ENCODE measurements around the gene ZNF486. TPM values are rescaled to one million over a fixed set of nuclear protein-coding genes. Genes with fewer than 3 reads are reported as not detected.
"Not testable (repeated sequence)": the region's sequence is repeated elsewhere in the genome, so short reads cannot be mapped to it uniquely, and the experiment has no call there.

The ZNF486 gene
- 0.51 TPM for polyA plus RNA-seq (2012; ENCODE audit: missing spikeins)

DNA sequence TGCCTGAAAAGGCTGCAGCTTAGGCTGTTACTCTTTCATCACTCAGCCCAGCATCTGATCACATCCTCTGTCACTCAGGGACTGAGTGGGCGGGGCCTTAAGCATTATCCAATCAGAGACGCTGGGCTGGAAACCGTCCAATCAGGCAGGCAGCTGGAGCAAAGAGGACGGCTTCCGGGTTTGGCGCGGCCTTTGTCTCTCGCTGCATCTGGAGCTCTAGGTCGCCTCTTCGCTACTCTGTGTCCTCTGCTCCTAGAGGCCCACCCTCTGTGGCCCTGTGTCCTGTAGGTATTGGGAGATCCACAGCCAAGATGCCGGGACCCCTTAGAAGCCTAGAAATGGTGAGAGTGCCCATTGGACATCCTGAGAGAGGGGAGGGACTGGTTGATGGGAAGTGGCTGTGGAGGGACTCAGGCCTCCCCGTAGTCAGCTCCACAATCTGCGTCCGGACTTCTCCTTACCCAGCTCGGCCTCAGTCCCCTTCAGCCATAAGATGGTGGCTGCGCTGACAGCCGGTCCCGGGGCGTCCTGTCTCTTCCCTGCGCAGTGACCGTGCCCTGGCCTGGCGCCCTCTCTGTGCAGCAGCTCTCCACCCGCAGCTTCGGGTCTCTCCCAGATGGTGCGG, at the start of gene ZNF486:
Gene ZNF486 (plus strand): TSS at position 195 of the 625 bp plus-strand sequence. CDS start 117 bp downstream, at position 312.
- DNase-seq (ENCODE audit: insufficient read length) (no peak), FAIRE-seq (no peak)
- no peak for TF ChIP-seq POLR2AphosphoS5 (IDR thresholded peaks at IDR 0.05; ENCODE audit: low read depth, low read length)
- TF ChIP-seq TAF1 (IDR thresholded peaks at IDR 0.05; ENCODE audit: borderline replicate concordance, low read depth, low read length): no peak
- no peak for TF ChIP-seq POLR2A (IDR thresholded peaks at IDR 0.05; ENCODE audit: low read depth, low read length)

DNA sequence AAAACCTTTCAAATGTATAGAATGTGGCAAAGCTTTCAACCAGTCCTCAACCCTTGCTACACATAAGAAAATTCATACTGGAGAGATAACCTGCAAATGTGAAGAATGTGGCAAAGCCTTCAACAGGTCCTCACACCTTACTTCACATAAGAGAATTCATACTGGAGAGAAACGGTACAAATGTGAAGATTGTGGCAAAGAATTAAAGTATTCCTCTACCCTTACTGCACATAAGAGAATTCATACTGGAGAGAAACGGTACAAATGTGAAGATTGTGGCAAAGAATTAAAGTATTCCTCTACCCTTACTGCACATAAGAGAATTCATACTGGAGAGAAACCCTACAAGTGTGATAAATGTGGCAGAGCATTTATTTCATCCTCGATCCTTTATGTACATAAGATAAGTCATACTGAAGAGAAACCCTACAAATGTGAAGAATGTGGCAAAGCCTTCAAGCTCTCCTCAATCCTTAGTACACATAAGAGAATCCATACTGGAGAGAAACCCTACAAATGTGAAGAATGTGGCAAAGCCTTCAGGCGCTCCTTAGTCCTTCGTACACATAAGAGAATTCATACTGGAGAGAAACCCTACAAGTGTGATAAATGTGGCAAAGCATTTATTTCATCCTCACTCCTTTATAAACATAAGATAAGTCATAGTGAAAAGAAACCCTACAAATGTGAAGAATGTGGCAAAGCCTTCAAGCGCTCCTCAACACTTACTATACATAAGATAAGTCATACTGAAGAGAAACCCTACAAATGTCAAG, 48.8 kb upstream of the ZNF486 start:
- not testable (repeated sequence) for DNase-seq (ENCODE audit: insufficient read length); FAIRE-seq

DNA sequence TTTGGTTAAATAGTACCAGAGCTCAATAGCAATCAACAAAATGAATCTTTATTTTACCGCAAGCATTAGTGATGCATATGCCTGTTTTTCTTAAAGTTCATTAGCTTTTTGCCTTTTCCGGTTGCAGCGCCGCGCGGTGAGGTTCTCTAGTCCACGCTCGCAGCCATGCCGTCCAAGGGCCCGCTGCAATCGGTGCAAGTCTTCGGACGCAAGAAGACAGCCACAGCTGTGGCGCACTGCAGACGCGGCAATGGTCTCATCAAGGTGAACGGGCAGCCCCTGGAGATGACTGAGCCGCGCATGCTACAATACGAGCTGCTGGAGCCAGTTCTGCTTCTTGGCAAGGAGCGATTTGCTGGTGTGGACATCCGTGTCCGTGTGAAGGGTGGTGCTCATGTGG, 42.1 kb upstream of the ZNF486 start:
- TF ChIP-seq POLR2AphosphoS5 (IDR thresholded peaks at IDR 0.05; ENCODE audit: low read depth, low read length) (no peak), TAF1 (IDR thresholded peaks at IDR 0.05; ENCODE audit: borderline replicate concordance, low read depth, low read length) (no peak), POLR2A (IDR thresholded peaks at IDR 0.05; ENCODE audit: low read depth, low read length) (no peak)
- no peak for DNase-seq (ENCODE audit: insufficient read length)
- FAIRE-seq: no peak

DNA sequence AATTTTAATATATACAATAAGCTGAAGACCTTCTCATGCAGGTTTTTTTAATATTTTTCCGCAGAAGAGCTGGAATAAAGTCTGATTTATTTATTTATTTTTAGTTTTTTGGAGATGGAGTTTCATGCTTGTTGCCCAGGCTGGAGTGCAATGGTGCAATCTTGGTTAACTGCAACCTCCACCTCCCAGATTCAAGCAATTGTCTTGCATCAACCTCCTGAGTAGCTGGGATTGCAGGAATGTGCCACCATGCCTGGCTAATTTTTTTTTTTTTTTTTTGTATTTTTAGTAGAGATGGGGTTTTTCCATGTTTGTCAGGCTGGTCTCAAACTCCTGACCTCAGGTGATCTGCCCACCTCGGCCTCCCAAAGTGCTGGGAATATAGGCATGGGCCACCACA, 34.1 kb upstream of the ZNF486 start:
- not testable (repeated sequence) for DNase-seq (ENCODE audit: insufficient read length); FAIRE-seq

DNA sequence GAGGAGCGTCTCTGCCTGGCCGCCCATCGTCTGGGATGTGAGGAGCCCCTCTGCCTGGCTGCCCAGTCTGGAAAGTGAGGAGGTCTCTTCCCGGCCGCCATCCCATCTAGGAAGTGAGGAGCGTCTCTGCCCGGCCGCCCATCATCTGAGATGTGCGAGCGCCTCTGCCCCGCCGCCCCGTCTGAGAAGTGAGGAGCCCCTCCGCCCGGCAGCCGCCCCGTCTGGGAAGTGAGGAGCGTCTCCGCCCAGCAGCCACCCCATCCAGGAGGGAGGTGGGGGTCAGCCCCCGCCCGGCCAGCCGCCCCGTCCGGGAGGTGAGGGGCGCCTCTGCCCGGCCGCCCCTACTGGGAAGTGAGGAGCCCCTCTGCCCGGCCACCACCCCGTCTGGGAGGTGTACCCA, 29.3 kb upstream of the ZNF486 start:
- not testable (repeated sequence) for FAIRE-seq; DNase-seq (ENCODE audit: insufficient read length)

DNA sequence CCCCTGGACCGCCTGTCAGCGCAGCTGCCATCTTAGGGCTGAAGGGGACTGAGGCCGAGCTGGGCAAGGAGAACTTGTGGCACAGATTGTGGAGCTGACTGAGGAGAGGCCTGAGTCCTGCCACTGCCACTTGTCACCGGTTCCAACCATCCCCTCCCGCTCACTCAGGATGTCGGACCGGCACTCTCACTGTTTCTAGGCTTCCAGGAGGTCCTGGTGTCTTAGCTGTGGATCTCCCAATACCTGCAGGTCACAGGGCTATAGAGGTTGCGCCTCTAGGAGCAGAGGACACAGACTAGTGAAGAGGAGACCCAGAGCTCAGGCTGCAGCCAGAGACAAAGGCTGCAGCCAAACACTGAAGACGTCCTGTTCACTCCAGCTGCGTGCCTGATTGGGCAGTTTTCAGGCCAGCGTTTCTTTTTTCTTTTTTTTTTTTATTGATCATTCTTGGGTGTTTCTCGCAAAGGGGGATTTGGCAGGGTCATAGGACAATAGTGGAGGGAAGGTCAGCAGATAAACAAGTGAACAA, 15.3 kb upstream of the ZNF486 start:
- TF ChIP-seq POLR2A (IDR thresholded peaks at IDR 0.05; ENCODE audit: low read depth, low read length) (no peak), TAF1 (IDR thresholded peaks at IDR 0.05; ENCODE audit: borderline replicate concordance, low read depth, low read length) (no peak), POLR2AphosphoS5 (IDR thresholded peaks at IDR 0.05; ENCODE audit: low read depth, low read length) (no peak)
- FAIRE-seq (no peak), DNase-seq (ENCODE audit: insufficient read length) (no peak)

DNA sequence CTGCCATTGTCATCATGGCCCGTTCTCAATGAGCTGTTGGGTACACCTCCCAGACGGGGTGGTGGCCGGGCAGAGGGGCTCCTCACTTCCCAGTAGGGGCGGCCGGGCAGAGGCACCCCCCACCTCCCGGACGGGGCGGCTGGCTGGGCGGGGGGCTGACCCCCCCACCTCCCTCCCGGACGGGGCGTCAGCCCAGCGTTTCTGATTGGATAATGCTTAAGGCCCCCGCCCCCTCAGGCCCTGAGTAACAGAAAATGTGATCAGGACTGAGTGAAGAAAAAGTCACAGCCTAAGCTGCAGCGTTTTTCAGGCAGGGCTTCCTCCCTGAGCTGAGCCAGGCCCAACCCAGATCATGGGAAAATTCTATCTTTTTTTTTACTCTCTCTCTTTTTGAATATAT, 14.5 kb upstream of the ZNF486 start:
- DNase-seq (ENCODE audit: insufficient read length); FAIRE-seq: not testable (repeated sequence)

DNA sequence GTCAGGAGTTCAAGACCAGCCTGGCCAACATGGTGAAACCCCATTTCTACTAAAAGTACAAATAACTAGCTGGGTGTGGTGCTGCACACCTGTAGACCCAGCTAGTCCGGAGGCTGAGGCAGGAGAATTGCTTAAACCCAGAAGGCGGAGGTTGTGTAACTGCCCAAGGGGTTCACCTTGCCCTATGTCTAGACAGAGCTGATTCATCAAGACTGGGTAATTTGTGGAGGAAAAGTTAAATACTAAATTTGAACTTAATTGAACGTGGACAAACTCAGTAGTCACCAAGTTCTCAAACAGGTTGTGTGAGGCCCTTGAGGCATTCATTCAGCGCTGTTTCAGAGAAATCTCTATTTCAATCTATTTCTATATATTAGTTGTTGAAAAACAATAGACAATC, 13.7 kb upstream of the ZNF486 start:
- TF ChIP-seq TAF1 (IDR thresholded peaks at IDR 0.05; ENCODE audit: borderline replicate concordance, low read depth, low read length) (no peak), POLR2A (IDR thresholded peaks at IDR 0.05; ENCODE audit: low read depth, low read length) (no peak), POLR2AphosphoS5 (IDR thresholded peaks at IDR 0.05; ENCODE audit: low read depth, low read length) (no peak)
- DNase-seq (ENCODE audit: insufficient read length) (no peak), FAIRE-seq (no peak)

DNA sequence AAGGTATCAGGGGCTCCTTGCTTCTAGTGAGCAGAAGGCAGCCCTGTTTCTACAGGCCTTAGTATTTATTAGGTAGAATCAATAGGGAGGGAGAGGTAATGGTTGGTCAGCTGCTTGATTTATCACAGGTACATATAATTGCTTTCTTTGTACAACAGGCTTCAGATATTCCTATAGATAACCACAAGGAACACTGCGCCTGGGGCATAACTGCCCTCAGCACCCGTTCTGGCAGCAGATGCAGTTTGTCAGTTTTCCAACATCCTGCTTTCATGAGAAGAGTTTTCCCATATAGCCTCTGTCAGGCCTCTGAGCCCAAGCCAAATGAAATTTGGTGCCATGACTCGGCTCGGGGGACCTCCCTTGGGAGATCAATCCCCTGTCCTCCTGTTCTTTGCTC, 12.4 kb upstream of the ZNF486 start:
- TF ChIP-seq POLR2A (IDR thresholded peaks at IDR 0.05; ENCODE audit: low read depth, low read length) (no peak), POLR2AphosphoS5 (IDR thresholded peaks at IDR 0.05; ENCODE audit: low read depth, low read length) (no peak), TAF1 (IDR thresholded peaks at IDR 0.05; ENCODE audit: borderline replicate concordance, low read depth, low read length) (no peak)
- no peak for FAIRE-seq
- DNase-seq (ENCODE audit: insufficient read length): no peak

DNA sequence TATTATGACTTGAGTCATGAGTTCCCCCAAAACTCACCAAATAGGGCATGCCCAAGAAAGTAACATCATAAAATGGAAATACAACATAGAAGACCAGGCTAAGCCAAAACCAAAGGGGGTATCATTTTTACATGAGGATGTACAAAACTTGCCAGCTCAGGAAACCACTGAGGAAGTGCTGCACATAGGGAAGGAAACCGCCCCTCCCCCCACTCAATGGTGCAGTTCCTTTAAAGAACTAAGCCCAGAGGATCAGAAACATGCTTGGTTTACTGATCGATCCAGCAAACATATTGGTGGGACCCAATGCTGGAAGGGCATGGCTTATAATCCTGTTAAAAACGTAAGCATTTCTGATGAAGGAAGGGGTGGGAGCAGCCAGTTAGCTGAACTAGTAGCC, 4.2 kb upstream of the ZNF486 start:
- no peak for TF ChIP-seq POLR2A (IDR thresholded peaks at IDR 0.05; ENCODE audit: low read depth, low read length)
- TF ChIP-seq POLR2AphosphoS5 (IDR thresholded peaks at IDR 0.05; ENCODE audit: low read depth, low read length): no peak
- TF ChIP-seq TAF1 (IDR thresholded peaks at IDR 0.05; ENCODE audit: borderline replicate concordance, low read depth, low read length): no peak
- DNase-seq (ENCODE audit: insufficient read length) (no peak), FAIRE-seq (no peak)

DNA sequence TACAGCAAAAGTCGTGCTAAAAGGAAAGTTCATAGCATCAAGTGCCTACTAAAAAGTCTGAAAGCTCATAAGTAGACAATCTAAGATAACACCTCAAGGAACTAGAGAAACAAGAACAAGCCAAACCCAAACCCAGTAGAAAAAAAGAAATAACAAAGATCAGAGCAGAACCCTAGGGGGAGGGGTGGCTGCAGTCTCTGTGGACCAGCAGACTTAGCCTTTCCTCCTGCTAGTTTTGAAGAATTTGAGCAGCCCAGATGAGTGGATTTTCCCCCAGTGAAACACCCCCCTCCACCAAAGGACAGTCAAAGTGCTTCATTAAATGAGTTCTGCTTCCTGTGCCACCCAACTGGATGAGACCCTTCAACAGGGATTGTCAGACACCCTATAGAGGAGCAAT, 2.6 kb upstream of the ZNF486 start:
- FAIRE-seq (no peak), DNase-seq (ENCODE audit: insufficient read length) (no peak)
- no peak for TF ChIP-seq POLR2A (IDR thresholded peaks at IDR 0.05; ENCODE audit: low read depth, low read length)
- TF ChIP-seq TAF1 (IDR thresholded peaks at IDR 0.05; ENCODE audit: borderline replicate concordance, low read depth, low read length): no peak
- TF ChIP-seq POLR2AphosphoS5 (IDR thresholded peaks at IDR 0.05; ENCODE audit: low read depth, low read length): no peak

DNA sequence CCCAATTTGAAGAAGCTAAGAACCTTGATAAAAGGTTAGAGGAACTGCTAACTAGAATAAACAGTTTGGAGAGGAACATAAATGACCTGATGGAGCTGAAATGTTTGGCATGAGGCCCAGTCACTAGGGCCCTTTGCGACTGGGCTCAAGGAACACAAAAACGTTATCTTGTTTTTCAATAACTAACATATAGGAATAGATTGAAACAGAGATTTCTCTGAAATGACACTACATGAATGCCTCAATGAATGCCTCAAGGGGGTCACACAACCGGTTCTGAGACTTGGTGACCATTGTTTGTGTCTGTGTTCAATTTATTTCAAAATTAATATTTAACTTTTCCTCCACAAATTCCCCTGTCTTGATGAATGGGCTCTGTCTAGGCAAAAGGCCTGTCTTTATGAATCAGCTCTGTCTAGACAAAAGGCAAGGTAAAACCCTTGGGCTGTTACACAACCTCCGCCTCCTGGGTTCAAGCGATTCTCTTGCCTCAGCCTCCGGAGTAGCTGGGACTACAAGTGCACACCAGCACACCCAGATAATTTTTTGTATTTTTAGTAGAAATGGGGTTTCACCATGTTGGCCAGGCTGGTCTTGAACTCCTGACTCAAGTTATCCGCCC, 932 bp upstream of the ZNF486 start:
- FAIRE-seq: no peak
- no peak for DNase-seq (ENCODE audit: insufficient read length)
- TF ChIP-seq POLR2AphosphoS5 (IDR thresholded peaks at IDR 0.05; ENCODE audit: low read depth, low read length) (no peak), TAF1 (IDR thresholded peaks at IDR 0.05; ENCODE audit: borderline replicate concordance, low read depth, low read length) (no peak), POLR2A (IDR thresholded peaks at IDR 0.05; ENCODE audit: low read depth, low read length) (no peak)
